ENCODE data around the gene TRIOBP. TPM values are rescaled to one million over a fixed set of nuclear protein-coding genes. Genes with fewer than 3 reads are reported as not detected.

The TRIOBP gene
- total and polyA plus RNA-seq, 8 donors = 57.4 to 84.9 (median 71.4) TPM

GRCh38 chr22:37704645-37705044, 7.8 kb downstream of the TRIOBP start:
- no peak for ATAC-seq
- Histone ChIP-seq H3K27ac (no peak overlapping the region), H3K27me3 (no peaks in the 10 kb centered on the region), H3K4me3 (no peak overlapping the region), H3K9me3 (no peaks in the 10 kb centered on the region), H3K36me3 (no peaks in the 10 kb centered on the region), H3K4me1 (peaks cover 0 to 34% of the 10 kb centered on the region in 2 donors)
- intact Hi-C loops (cut with DNase I) = no loop called here
- TF ChIP-seq CTCF (IDR thresholded peaks at IDR 0.05) = no peak
- DNase-seq = no peak

GRCh38 chr22:37705205-37705604, 8.4 kb downstream of the TRIOBP start:
- TF ChIP-seq CTCF (IDR thresholded peaks at IDR 0.05) = no peak
- no peak overlapping the region for H3K27ac ChIP-seq
- H3K9me3 ChIP-seq = no peaks in the 10 kb centered on the region
- ATAC-seq (no peak), DNase-seq (no peak)
- H3K36me3 ChIP-seq = no peaks in the 10 kb centered on the region
- peaks cover 0 to 34% of the 10 kb centered on the region in 2 donors for H3K4me1 ChIP-seq
- no peaks in the 10 kb centered on the region for H3K27me3 ChIP-seq
- H3K4me3 ChIP-seq = no peak overlapping the region
- intact Hi-C loops (cut with DNase I) = no loop called here

GRCh38 chr22:37708580-37709444, 12.0 kb downstream of the TRIOBP start:
- peak in 2 of 4 donors; percentile 58 to 86 for DNase-seq
- H3K36me3 ChIP-seq = no peaks in the 10 kb centered on the region
- intact Hi-C loops (cut with DNase I) = no loop called here
- no peak overlapping the region for H3K27ac ChIP-seq
- no peak overlapping the region for H3K4me3 ChIP-seq
- H3K27me3 ChIP-seq = no peaks in the 10 kb centered on the region
- H3K9me3 ChIP-seq = no peaks in the 10 kb centered on the region
- peaks cover 0 to 18% of the 10 kb centered on the region in 2 donors for H3K4me1 ChIP-seq
- TF ChIP-seq CTCF (IDR thresholded peaks at IDR 0.05) = no peak
- ATAC-seq = peak; percentile 53

- Histone ChIP-seq H3K9me3 (no peaks in the 10 kb centered on the region), H3K36me3 (no peaks in the 10 kb centered on the region), H3K4me3 (no peak overlapping the region), H3K4me1 (peaks cover 0 to 18% of the 10 kb centered on the region in 2 donors), H3K27me3 (no peaks in the 10 kb centered on the region), H3K27ac (no peak overlapping the region)
- intact Hi-C loops (cut with DNase I) = no loop called here
- TF ChIP-seq CTCF (IDR thresholded peaks at IDR 0.05) = no peak
- ATAC-seq = no peak
- DNase-seq = peak in 1 of 4 donors; percentile 71
Measured at GRCh38 chr22:37709445-37709765, 12.6 kb downstream of the TRIOBP start.

- H3K4me3 ChIP-seq = no peak overlapping the region
- no peaks in the 10 kb centered on the region for H3K9me3 ChIP-seq
- TF ChIP-seq CTCF (IDR thresholded peaks at IDR 0.05) = no peak
- ATAC-seq (no peak), DNase-seq (no peak)
- H3K4me1 ChIP-seq = peaks cover 0 to 12% of the 10 kb centered on the region in 2 donors
- H3K27me3 ChIP-seq = no peaks in the 10 kb centered on the region
- H3K27ac ChIP-seq = no peak overlapping the region
- no peaks in the 10 kb centered on the region for H3K36me3 ChIP-seq
- intact Hi-C loops (cut with DNase I) = no loop called here
Measured at GRCh38 chr22:37710675-37711074, 13.8 kb downstream of the TRIOBP start.
